Hippocampal formation (tissue), 2 donors: ENCODE measurements around the gene LRRC8B.
"Not testable (repeated sequence)": the region's sequence is repeated elsewhere in the genome, so short reads cannot be mapped to it uniquely, and the experiment has no call there.

Experiments used
- DNase-seq, 2 donors: peaks; one replicate each; lab custom pipeline; 2025; lab: John Stamatoyannopoulos, UW

LRRC8B gene

GRCh38 chr1:89584211-89584610 lies 59.6 kb downstream of the LRRC8B start:
- no peak for DNase-seq

- DNase-seq = no peak
Measured at GRCh38 chr1:89584781-89585180, 60.2 kb downstream of the LRRC8B start.

- DNase-seq = no peak
Measured at GRCh38 chr1:89587729-89588161, 63.1 kb downstream of the LRRC8B start.

- DNase-seq = no peak
Measured at GRCh38 chr1:89588480-89588879, 63.9 kb downstream of the LRRC8B start.

- DNase-seq = no peak
Measured at GRCh38 chr1:89589515-89589914, 64.9 kb downstream of the LRRC8B start.

- no peak for DNase-seq
Measured at GRCh38 chr1:89590341-89591080, 65.9 kb downstream of the LRRC8B start.

GRCh38 chr1:89592861-89593302 lies 68.3 kb downstream of the LRRC8B start:
- DNase-seq = not testable (repeated sequence)

- no peak for DNase-seq
Measured at GRCh38 chr1:89594096-89594740, 69.6 kb downstream of the LRRC8B start.

- DNase-seq = no peak
Measured at GRCh38 chr1:89596698-89597097, 72.1 kb downstream of the LRRC8B start.

- peak in 1 of 2 donors; percentile 74 for DNase-seq
Measured at GRCh38 chr1:89598450-89599331, 74.1 kb downstream of the LRRC8B start.

- no peak for DNase-seq
Measured at GRCh38 chr1:89599332-89599630, 74.7 kb downstream of the LRRC8B start.

GRCh38 chr1:89600451-89601224 lies 76.0 kb downstream of the LRRC8B start:
- no peak for DNase-seq

- DNase-seq = no peak
Measured at GRCh38 chr1:89602871-89603404, 78.3 kb downstream of the LRRC8B start.

- DNase-seq = no peak
Measured at GRCh38 chr1:89603651-89604413, 79.2 kb downstream of the LRRC8B start.

- no peak for DNase-seq
Measured at GRCh38 chr1:89604414-89604735, 79.7 kb downstream of the LRRC8B start.

GRCh38 chr1:89605692-89606091 lies 81.1 kb downstream of the LRRC8B start:
- DNase-seq = no peak

- DNase-seq = no peak
Measured at GRCh38 chr1:89606227-89606980, 81.8 kb downstream of the LRRC8B start.

GRCh38 chr1:89607156-89607555 lies 82.5 kb downstream of the LRRC8B start:
- no peak for DNase-seq

GRCh38 chr1:89607586-89608318 lies 83.1 kb downstream of the LRRC8B start:
- DNase-seq = no peak
